AG20443 (cell line): ENCODE data around the gene ZC3HAV1.
"Not testable (repeated sequence)": the region's sequence is repeated elsewhere in the genome, so short reads cannot be mapped to it uniquely, and the experiment has no call there.

Source experiments
- DNase-seq: peaks from one replicate; pipeline ENCODE4 v3.0.0; 2012; ENCODE audit warnings: low spot score, mixed read lengths

ZC3HAV1 gene

GRCh38 chr7:139112316-139112715 is 2.8 kb upstream of the ZC3HAV1 start:
- no peak for DNase-seq

DNA sequence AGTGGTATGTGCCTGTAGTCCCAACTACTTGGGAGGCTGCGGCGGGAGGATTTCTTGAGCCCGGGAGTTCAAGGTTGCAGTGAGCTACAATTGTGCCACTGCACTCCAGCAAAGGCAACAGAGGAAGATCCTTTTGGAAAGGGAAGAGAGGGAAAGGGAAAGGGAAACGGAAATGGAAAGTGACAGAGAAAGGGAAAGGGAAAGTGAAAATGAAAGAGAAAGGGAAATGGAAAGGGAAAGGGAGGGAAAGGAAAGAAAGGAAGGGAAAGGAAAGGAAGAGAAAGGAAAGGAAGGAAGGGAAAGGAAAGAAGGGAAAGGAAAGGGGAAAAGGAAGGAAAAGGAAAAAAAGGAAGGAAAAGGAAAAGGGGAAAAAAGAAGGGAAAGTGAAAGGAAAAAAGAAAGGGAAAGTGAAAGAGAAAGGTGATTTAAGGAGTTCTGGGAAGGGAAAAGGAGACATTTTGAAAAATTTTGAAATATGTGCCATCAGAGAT is 2.3 kb upstream of the ZC3HAV1 start:
- DNase-seq = no peak

DNA sequence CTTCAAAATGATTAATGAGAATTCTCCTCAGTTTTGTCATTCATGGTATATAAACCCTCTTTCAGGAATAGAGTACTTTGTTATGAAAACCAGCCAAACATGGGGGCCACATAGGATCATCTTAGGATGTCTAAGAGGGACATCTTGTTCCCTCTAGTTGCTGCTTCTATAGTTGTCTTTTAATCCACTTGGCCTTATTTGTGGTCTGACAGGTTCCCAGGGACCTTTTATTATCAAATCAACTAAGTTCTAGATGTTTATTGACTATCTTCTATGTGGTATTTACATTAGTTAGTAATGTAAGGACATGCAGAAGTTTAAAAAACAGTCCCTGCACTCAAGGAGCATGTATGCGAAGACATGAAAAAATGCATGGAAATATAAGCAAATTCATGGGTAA is 1.6 kb upstream of the ZC3HAV1 start:
- no peak for DNase-seq

DNA sequence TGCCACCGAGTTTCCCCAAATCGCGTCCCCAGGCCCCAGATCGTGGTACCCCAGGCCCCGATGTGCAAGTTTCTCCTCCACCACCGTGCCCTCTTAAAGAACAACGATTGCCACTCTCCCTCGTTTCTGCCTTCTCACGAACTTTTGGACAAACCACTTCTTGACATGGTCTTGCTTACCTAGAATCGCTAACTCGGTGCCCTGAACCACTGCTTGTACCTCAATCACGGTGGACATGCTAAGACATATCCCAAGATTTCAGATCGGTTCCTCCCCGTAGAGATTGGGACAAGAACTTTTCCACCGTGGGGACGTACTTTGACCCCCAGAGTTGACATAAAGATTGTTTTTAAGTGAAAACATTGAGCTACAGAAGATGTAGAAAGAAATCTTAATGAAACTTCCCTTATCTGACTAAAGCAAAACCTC is 477 bp upstream of the ZC3HAV1 start:
- DNase-seq = no peak

GRCh38 chr7:139108266-139109187 is 993 bp downstream of the ZC3HAV1 start:
- peak; percentile 43 for DNase-seq

- DNase-seq = no peak
These were observed 2.6 kb downstream of the ZC3HAV1 start for GRCh38 chr7:139106959-139107358.

- not testable (repeated sequence) for DNase-seq
These were observed 3.3 kb downstream of the ZC3HAV1 start for GRCh38 chr7:139106227-139106626.

DNA sequence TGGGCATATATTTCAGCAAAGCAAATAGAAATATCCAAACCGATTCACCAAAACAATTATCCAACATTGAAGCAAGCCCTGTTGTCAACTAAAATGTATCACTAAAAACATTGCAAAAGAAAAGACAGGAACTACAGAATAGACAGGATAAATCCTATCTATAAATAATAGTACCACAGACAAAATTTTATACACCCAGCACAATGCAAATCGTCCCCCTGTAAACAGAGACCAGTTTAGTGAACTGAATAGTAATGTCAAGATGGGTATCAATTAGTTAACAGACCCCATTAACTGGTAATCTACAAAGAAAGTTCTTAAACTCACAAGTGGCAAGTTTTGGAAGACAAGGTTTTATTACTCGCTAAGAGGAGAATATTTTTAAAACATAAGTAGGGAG is 4.0 kb downstream of the ZC3HAV1 start:
- DNase-seq = no peak

GRCh38 chr7:139104091-139104450 is 5.4 kb downstream of the ZC3HAV1 start:
- no peak for DNase-seq

GRCh38 chr7:139103057-139103815 is 6.3 kb downstream of the ZC3HAV1 start:
- DNase-seq = no peak

DNA sequence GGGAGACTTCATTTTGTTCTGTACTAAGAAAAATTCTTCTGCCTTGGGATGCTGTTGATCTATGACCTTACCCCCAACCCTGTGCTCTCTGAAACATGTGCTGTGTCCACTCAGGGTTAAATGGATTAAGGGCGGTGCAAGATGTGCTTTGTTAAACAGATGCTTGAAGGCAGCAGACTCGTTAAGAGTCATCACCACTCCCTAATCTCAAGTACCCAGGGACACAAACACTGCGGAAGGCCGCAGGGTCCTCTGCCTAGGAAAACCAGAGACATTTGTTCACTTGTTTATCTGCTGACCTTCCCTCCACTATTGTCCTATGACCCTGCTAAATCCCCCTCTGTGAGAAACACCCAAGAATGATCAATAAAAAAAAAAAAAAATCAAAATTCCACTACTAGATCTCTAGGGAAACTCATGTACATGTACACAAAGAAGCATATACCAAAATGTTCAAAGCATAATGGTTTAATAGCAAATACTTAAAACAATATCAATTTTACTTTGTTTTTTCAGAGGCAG is 7.8 kb downstream of the ZC3HAV1 start:
- not testable (repeated sequence) for DNase-seq

GRCh38 chr7:139099172-139099947 is 10.2 kb downstream of the ZC3HAV1 start:
- DNase-seq = peak; percentile 16

DNA sequence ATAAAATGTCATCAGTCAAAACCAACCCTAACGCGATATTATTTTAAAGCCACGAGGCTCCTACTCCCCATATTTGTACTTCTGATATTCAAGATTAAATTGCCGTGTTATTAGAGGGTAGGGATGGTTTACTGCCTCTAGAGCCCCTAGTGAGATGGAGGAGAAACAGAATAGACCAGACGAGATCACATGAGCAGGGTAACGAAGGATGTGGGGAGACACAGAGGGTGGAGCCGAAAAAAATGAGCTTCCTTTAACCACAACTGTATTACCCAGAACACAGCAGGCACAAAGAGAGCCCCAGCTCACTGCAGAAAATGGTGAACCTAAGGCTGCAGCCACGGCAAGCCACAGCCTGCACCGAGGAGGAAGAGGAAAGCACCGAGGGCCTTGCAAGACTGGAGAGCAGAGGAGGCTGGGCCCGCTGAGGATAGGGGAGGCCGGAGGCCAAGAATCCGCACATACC is 14.3 kb downstream of the ZC3HAV1 start:
- DNase-seq = no peak

DNA sequence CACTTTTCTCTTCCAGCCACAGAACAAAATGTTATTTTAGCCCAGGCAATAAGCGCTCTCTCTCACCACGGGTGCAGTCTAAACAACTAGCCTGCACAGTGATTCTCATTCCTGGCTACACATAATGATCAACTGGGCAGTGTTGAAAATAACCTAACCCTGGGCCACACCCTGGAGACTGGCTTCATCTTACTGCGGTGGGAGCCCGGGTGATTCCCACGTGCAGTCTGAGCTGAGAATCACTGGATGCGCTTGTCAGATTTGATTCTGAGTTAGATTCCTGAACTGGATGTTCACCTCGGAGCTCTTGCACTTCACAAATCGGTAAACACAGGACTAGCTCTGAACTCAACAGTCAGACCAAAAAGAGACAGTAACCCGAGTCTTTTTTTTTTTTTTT is 14.9 kb downstream of the ZC3HAV1 start:
- peak; percentile 27 for DNase-seq

DNA sequence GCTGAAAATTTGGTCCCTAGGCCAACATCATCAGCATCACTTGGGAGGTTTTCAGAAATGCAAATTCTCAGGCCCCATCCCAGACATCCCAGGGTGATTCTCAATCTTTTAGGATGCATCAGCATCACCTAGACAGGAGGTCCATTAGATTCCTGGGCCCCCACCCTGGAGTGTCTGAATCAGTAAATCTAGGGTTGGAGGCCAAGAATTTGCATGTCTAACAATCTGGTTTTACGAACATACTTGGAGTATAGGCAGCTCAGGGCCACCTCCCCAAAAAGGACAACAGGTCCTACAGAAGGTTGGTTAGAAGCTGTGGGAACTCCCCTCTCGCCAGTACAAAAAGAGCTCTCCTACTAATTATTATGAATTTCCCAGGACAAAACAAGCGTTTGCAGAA is 15.5 kb downstream of the ZC3HAV1 start:
- DNase-seq = no peak

- not testable (repeated sequence) for DNase-seq
These were observed 16.0 kb downstream of the ZC3HAV1 start for GRCh38 chr7:139093512-139093911.

- no peak for DNase-seq
These were observed 17.3 kb downstream of the ZC3HAV1 start for GRCh38 chr7:139092090-139092796.

GRCh38 chr7:139091677-139091996 is 17.9 kb downstream of the ZC3HAV1 start:
- DNase-seq = no peak

DNA sequence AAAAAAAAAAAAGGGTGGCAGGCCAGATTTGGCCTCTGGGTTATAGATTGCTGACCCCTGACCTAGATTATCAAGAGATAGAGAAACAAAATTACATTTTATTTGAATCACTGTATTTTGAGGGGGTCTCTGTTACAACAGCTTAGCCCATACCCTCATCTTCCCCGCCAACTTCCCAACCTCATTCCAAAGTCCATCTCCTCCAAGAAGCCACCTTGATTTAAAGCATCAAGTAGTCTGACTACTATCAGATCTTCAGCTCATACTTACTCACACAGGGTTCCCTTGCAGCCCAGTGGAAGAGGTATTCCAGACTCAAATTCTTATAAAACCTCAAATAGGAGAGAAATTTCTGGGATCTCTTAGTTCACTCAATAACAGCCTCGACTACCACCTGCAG is 20.4 kb downstream of the ZC3HAV1 start:
- DNase-seq = no peak

DNA sequence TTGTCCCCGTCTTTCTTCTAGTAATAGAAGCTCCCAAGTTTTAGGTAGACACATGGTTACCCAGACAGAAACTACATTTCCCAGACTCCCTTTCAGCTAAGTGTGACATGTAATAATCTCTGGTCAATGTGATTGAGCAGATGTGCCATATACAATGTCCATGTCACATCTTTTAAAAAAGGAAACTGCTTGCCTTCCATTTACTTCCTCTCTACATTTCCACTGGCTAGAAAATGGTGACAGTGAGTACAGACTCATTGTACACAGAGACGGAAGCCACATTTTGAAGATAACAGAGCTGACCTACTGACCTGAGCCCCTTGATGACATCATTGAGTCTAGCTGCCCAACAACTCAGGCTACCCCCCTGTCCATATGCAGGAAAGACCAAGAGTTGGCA is 21.3 kb downstream of the ZC3HAV1 start:
- no peak for DNase-seq

- DNase-seq = no peak
These were observed 22.3 kb downstream of the ZC3HAV1 start for GRCh38 chr7:139087212-139087611.
